ENCODE results near the gene BICDL1.

BICDL1 gene

DNA sequence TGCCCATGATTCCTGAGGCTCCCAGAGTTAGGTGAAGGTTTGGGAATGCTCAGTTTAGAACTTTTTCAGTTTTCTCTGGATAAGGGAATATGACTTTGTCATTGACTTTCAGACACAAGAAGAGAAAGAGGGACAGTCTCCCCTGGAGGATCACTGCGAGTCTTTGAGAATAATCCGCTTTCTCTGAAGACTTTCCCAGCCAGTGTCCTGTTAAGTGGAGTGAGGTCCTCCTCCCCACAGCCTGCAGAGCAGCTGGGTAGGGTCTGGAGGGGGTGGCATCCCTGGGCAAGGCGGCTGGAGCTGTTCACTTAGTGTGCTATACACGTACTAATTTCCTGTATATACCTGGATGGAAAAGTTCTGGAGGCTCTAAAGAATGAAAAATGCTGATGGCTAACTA, 136.0 kb downstream of the BICDL1 start:
- Histone ChIP-seq H3K9me3 (ENCODE audit: control insufficient read depth, insufficient read depth, low read depth, low read length) (no peaks in the 10 kb centered on the region), H3K4me3 (ENCODE audit: low read depth, low read length) (no peak overlapping the region), H3K4me1 (ENCODE audit: control insufficient read depth, insufficient read depth, low read length) (no peaks in the 10 kb centered on the region), H3K36me3 (ENCODE audit: control insufficient read depth in 2 of 2, insufficient read depth in 1 of 2, low read length in 2 of 2) (peaks cover 23 to 44% of the 10 kb centered on the region in 2 experiments), H3K27ac (ENCODE audit: extremely low read depth, low read depth, low read length) (no peak overlapping the region)
- TF ChIP-seq, protein P1, sequence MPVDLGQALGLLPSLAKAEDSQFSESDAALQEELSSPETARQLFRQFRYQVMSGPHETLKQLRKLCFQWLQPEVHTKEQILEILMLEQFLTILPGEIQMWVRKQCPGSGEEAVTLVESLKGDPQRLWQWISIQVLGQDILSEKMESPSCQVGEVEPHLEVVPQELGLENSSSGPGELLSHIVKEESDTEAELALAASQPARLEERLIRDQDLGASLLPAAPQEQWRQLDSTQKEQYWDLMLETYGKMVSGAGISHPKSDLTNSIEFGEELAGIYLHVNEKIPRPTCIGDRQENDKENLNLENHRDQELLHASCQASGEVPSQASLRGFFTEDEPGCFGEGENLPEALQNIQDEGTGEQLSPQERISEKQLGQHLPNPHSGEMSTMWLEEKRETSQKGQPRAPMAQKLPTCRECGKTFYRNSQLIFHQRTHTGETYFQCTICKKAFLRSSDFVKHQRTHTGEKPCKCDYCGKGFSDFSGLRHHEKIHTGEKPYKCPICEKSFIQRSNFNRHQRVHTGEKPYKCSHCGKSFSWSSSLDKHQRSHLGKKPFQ (tag by site-specific recombination; IDR thresholded peaks at IDR 0.05) = no peak
- peak; percentile 61 for TF ChIP-seq PRDM1 (tag by site-specific recombination; IDR thresholded peaks at IDR 0.05)
- TF ChIP-seq ZNF776 (tag by site-specific recombination; IDR thresholded peaks at IDR 0.05; ENCODE audit: borderline replicate concordance) = no peak
- TF ChIP-seq, protein P2, sequence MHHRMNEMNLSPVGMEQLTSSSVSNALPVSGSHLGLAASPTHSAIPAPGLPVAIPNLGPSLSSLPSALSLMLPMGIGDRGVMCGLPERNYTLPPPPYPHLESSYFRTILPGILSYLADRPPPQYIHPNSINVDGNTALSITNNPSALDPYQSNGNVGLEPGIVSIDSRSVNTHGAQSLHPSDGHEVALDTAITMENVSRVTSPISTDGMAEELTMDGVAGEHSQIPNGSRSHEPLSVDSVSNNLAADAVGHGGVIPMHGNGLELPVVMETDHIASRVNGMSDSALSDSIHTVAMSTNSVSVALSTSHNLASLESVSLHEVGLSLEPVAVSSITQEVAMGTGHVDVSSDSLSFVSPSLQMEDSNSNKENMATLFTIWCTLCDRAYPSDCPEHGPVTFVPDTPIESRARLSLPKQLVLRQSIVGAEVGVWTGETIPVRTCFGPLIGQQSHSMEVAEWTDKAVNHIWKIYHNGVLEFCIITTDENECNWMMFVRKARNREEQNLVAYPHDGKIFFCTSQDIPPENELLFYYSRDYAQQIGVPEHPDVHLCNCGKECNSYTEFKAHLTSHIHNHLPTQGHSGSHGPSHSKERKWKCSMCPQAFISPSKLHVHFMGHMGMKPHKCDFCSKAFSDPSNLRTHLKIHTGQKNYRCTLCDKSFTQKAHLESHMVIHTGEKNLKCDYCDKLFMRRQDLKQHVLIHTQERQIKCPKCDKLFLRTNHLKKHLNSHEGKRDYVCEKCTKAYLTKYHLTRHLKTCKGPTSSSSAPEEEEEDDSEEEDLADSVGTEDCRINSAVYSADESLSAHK (tag by site-specific recombination; IDR thresholded peaks at IDR 0.05) = no peak
- no peak for TF ChIP-seq REPIN1 (tag by site-specific recombination; IDR thresholded peaks at IDR 0.05; ENCODE audit: low read depth)
- CTCF ChIA-PET = interaction anchor here (0.7 kb wide), 1 partner anchor 34 kb away, joined by 3 read pairs; no protein-coding TSS in a partner anchor
- POLR2A ChIA-PET = interaction anchor here (0.6 kb wide), 1 partner anchor 269 kb away, joined by 6 read pairs; no protein-coding TSS in a partner anchor

DNA sequence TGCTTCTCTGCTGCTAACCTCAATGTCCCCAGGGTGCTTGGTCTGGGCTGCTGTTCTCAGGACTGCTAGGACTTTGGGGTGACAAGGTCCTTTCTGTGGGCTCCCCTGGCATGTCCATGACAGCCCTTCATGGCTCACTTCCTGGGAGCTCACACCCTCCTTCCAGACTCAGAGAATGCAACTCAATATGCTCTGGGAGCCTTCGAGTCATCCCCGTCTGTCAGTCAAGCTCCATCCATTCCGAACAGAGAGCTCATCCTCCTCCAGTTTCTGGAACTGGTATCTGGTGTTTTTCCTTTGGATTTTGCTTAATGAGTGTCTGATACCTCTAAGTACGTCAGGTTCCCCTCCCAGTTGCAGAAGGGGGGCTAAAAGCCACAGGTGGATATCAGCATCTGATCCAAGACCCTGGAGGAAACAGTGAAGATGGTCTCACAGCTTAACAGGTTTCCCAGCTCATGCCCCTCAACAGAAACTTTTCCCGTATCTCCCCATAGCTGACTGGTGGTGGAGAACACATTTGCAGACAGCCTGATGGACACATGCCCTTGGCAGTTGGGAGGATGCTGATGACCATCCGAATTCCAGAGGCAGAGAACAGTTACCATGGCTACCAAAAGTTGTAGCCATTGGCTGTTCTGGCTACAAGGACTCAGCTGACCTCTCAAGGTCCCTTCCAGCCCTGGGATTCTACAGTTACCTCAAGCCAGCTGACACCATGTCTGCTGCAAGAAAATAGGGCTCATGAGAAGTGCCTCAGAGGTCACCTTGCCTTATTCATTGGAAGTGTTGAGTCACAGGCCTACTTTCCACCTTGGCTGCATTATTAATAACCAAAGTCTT, 137.0 kb downstream of the BICDL1 start:
- no peak overlapping the region for H3K27ac ChIP-seq (ENCODE audit: extremely low read depth, low read depth, low read length)
- CTCF ChIA-PET = no interaction called here
- H3K36me3 ChIP-seq (ENCODE audit: control insufficient read depth in 2 of 2, insufficient read depth in 1 of 2, low read length in 2 of 2) = peaks cover 25 to 54% of the 10 kb centered on the region in 2 experiments

DNA sequence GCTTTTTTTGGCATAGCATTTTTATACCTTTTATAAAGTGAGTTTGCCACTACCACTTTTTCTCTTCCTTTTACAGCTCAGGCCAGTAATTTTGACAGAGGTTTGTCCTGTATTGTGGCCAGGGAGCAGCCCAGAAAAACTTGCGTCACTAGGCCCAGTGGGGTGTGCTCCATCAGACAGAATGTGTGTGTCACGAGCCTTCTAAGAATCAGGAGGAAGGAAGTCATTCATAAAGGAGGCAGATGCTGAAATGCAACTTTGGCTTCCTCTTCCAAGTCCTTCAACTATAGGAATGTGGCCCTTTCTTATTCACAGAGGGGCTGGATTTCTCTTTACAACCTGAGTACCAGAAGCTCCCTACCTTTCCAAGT, 137.6 kb downstream of the BICDL1 start:
- no peak overlapping the region for H3K4me3 ChIP-seq (ENCODE audit: low read depth, low read length)
- H3K27ac ChIP-seq (ENCODE audit: extremely low read depth, low read depth, low read length) = no peak overlapping the region
- ChIA-PET POLR2A (interaction anchor here (0.9 to 1.9 kb wide), 3 partner anchors 9 to 75 kb away, joined by 3 to 6 read pairs (median 5); partner anchors contain the start of gene RPLP0), CTCF (no interaction called here)
- H3K9me3 ChIP-seq (ENCODE audit: control insufficient read depth, insufficient read depth, low read depth, low read length) = no peaks in the 10 kb centered on the region
- no peaks in the 10 kb centered on the region for H3K4me1 ChIP-seq (ENCODE audit: control insufficient read depth, insufficient read depth, low read length)
- H3K36me3 ChIP-seq (ENCODE audit: control insufficient read depth in 2 of 2, insufficient read depth in 1 of 2, low read length in 2 of 2) = peaks cover 29 to 60% of the 10 kb centered on the region in 2 experiments
- TF ChIP-seq, protein P3, sequence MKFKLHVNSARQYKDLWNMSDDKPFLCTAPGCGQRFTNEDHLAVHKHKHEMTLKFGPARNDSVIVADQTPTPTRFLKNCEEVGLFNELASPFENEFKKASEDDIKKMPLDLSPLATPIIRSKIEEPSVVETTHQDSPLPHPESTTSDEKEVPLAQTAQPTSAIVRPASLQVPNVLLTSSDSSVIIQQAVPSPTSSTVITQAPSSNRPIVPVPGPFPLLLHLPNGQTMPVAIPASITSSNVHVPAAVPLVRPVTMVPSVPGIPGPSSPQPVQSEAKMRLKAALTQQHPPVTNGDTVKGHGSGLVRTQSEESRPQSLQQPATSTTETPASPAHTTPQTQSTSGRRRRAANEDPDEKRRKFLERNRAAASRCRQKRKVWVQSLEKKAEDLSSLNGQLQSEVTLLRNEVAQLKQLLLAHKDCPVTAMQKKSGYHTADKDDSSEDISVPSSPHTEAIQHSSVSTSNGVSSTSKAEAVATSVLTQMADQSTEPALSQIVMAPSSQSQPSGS (tag by site-specific recombination; IDR thresholded peaks at IDR 0.05; ENCODE audit: low read depth) = no peak
- TF ChIP-seq GFI1B (tag by site-specific recombination; IDR thresholded peaks at IDR 0.05) = no peak
- TF ChIP-seq, protein P4, sequence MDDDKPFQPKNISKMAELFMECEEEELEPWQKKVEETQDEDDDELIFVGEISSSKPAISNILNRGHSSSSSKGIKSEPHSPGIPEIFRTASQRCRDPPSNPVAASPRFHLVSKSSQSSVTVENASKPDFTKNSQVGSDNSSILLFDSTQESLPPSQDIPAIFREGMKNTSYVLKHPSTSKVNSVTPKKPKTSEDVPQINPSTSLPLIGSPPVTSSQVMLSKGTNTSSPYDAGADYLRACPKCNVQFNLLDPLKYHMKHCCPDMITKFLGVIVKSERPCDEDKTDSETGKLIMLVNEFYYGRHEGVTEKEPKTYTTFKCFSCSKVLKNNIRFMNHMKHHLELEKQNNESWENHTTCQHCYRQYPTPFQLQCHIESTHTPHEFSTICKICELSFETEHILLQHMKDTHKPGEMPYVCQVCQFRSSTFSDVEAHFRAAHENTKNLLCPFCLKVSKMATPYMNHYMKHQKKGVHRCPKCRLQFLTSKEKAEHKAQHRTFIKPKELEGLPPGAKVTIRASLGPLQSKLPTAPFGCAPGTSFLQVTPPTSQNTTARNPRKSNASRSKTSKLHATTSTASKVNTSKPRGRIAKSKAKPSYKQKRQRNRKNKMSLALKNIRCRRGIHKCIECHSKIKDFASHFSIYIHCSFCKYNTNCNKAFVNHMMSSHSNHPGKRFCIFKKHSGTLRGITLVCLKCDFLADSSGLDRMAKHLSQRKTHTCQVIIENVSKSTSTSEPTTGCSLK (tag by site-specific recombination; IDR thresholded peaks at IDR 0.05) = no peak
- TF ChIP-seq ZNF707 (tag by site-specific recombination; IDR thresholded peaks at IDR 0.05) = no peak

More for the DNA sequence above, 137.0 kb downstream of the BICDL1 start:
- POLR2A ChIA-PET = interaction anchor here (0.9 to 1.9 kb wide), 3 partner anchors 9 to 75 kb away, joined by 3 to 6 read pairs (median 5); partner anchors contain the start of gene RPLP0
- TF ChIP-seq ZFP69B (tag by site-specific recombination; IDR thresholded peaks at IDR 0.05) (no peak), ZNF354C (tag by site-specific recombination; IDR thresholded peaks at IDR 0.05; ENCODE audit: borderline replicate concordance, low read depth) (no peak)
- TF ChIP-seq, protein P5, sequence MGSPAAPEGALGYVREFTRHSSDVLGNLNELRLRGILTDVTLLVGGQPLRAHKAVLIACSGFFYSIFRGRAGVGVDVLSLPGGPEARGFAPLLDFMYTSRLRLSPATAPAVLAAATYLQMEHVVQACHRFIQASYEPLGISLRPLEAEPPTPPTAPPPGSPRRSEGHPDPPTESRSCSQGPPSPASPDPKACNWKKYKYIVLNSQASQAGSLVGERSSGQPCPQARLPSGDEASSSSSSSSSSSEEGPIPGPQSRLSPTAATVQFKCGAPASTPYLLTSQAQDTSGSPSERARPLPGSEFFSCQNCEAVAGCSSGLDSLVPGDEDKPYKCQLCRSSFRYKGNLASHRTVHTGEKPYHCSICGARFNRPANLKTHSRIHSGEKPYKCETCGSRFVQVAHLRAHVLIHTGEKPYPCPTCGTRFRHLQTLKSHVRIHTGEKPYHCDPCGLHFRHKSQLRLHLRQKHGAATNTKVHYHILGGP (tag by site-specific recombination; IDR thresholded peaks at IDR 0.05) = no peak
- TF ChIP-seq, protein P6, sequence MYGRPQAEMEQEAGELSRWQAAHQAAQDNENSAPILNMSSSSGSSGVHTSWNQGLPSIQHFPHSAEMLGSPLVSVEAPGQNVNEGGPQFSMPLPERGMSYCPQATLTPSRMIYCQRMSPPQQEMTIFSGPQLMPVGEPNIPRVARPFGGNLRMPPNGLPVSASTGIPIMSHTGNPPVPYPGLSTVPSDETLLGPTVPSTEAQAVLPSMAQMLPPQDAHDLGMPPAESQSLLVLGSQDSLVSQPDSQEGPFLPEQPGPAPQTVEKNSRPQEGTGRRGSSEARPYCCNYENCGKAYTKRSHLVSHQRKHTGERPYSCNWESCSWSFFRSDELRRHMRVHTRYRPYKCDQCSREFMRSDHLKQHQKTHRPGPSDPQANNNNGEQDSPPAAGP (tag by site-specific recombination; IDR thresholded peaks at IDR 0.05) = no peak
- no peak overlapping the region for H3K4me3 ChIP-seq (ENCODE audit: low read depth, low read length)
- H3K4me1 ChIP-seq (ENCODE audit: control insufficient read depth, insufficient read depth, low read length) = no peaks in the 10 kb centered on the region
- H3K9me3 ChIP-seq (ENCODE audit: control insufficient read depth, insufficient read depth, low read depth, low read length) = no peaks in the 10 kb centered on the region
